HepG2 (cell line): ENCODE measurements around the gene ZBTB7C. TPM values are rescaled to one million over a fixed set of nuclear protein-coding genes. Genes with fewer than 3 reads are reported as not detected.
"Not testable (repeated sequence)": the region's sequence is repeated elsewhere in the genome, so short reads cannot be mapped to it uniquely, and the experiment has no call there.

Source experiments
- ATAC-seq: fragments of 200-7000 bp; cut with Tn5 transposase; 3 replicates; pipeline ENCODE4 v1.9.1; 2020; ENCODE audit warnings: mild to moderate bottlenecking, moderate library complexity
- BruUV-seq: library from RNA; stranded (reverse); fragments of 400-500 nt; replicated peaks from 2 replicates; lab custom pipeline; 2021; lab: Mats Ljungman, UMichigan
- CTCF ChIA-PET: fragments of 300-600 bp; formaldehyde crosslinking; extraction: SDS; loops from one replicate; lab custom pipeline; 2021; ENCODE audit warnings: low total read pairs, inconsistent platforms, low intra/inter-chr PET ratio; lab: Yijun Ruan, JAX
- POLR2A ChIA-PET: fragments of 350-600 bp; sonication (Branson Sonifier 250); formaldehyde crosslinking; loops from one replicate; lab custom pipeline; 2020; ENCODE audit warnings: antibody characterized with exemption, inconsistent platforms; lab: Yijun Ruan, JAX
- DNase-seq: peaks from one replicate; pipeline ENCODE4 v3.0.0-alpha.2; 2015; ENCODE audit warnings: low spot score
- FAIRE-seq: peaks from 3 replicates; lab custom pipeline; 2011; peaks lifted over from hg19 to GRCh38; lab: Jason Lieb, UNC
- H2AFZ ChIP-seq: one replicate; pipeline ENCODE4 v1.6.1; 2011; ENCODE audit warnings: low read length, inconsistent platforms
- H3K27ac ChIP-seq: fragments of 300-600 bp; 3 replicates; pipeline ENCODE4 v1.8.0; 2011; ENCODE audit warnings: mixed run types, mild to moderate bottlenecking, mixed read lengths, low read length, inconsistent platforms; ENCODE audit not compliant: insufficient read depth; ENCODE audit errors: extremely low read length
- H3K27me3 ChIP-seq, 2 experiments: fragments of 200-600 bp in 1 of 2; 2 replicates in 1 of 2; 3 replicates in 1 of 2; pipeline versions ENCODE4 v1.6.0 to v1.8.0; 2011; ENCODE audit warnings: low read length in 2 of 2, mild to moderate bottlenecking in 2 of 2, moderate library complexity in 2 of 2, inconsistent platforms in 1 of 2; ENCODE audit not compliant: insufficient read depth in 2 of 2, control insufficient read depth in 1 of 2
- H3K36me3 ChIP-seq, 2 experiments: fragments of 200-600 bp in 1 of 2; replicated peaks in 1 of 2; 2 replicates in 1 of 2; 3 replicates in 1 of 2; pipeline versions ENCODE4 v1.5.1 to v1.8.0; 2011; ENCODE audit warnings: low read length in 2 of 2, inconsistent platforms in 1 of 2; ENCODE audit not compliant: insufficient read depth in 2 of 2, control insufficient read depth in 1 of 2
- H3K4me1 ChIP-seq: 2 replicates; pipeline ENCODE4 v1.5.1; 2012; ENCODE audit warnings: low read length, inconsistent platforms; ENCODE audit not compliant: insufficient read depth
- H3K4me2 ChIP-seq: 2 replicates; pipeline ENCODE4 v1.6.0; 2011; ENCODE audit warnings: low read depth, low read length, inconsistent platforms
- H3K4me3 ChIP-seq, 3 experiments: fragments of 200-600 bp in 1 of 3; sonication (generic), shearing (Covaris generic) in 1 of 3; replicated peaks in 1 of 3; 2 replicates each; pipeline ENCODE4 v1.5.1; 2011 to 2016; ENCODE audit warnings: low read length in 3 of 3, inconsistent platforms in 2 of 3, low read depth in 2 of 3, mild to moderate bottlenecking in 2 of 3, control low read depth in 1 of 3, mixed read lengths in 1 of 3; ENCODE audit not compliant: insufficient read depth in 1 of 3
- H3K79me2 ChIP-seq: one replicate; pipeline ENCODE4 v1.6.1; 2011; ENCODE audit warnings: low read length, inconsistent platforms; ENCODE audit not compliant: insufficient read depth
- H3K9ac ChIP-seq: 2 replicates; pipeline ENCODE4 v1.6.0; 2011; ENCODE audit warnings: mild to moderate bottlenecking, low read depth, low read length, inconsistent platforms; ENCODE audit not compliant: insufficient read depth
- H3K9me3 ChIP-seq: 2 replicates; pipeline ENCODE4 v1.5.1; 2012; ENCODE audit warnings: mild to moderate bottlenecking, low read length
- H4K20me1 ChIP-seq: 2 replicates; pipeline ENCODE4 v1.6.0; 2011; ENCODE audit warnings: inconsistent platforms, mild to moderate bottlenecking, low read length, moderate library complexity; ENCODE audit not compliant: insufficient read depth
- DNMT1 ChIP-seq: sonication (generic); formaldehyde crosslinking; IDR thresholded peaks from 2 replicates; pipeline ENCODE4 v1.5.1; 2020; ENCODE audit warnings: mild to moderate bottlenecking, missing genetic modification reagents
- NFKBIZ ChIP-seq: IDR thresholded peaks from 2 replicates; pipeline ENCODE4 v1.6.1; 2018; ENCODE audit warnings: missing genetic modification reagents, missing compliant biosample characterization
- PHF8 ChIP-seq: sonication (generic); formaldehyde crosslinking; IDR thresholded peaks from 2 replicates; pipeline ENCODE4 v1.5.0; 2020; ENCODE audit warnings: missing genetic modification reagents
- ZNF382 ChIP-seq: sonication (generic); formaldehyde crosslinking; IDR thresholded peaks from 2 replicates; pipeline ENCODE4 v1.5.0; 2020; ENCODE audit warnings: missing genetic modification reagents, mild to moderate bottlenecking, borderline replicate concordance
- ZNF510 ChIP-seq: sonication (generic); formaldehyde crosslinking; IDR thresholded peaks from 2 replicates; pipeline ENCODE4 v1.4.0; 2020; ENCODE audit warnings: low read depth, mild to moderate bottlenecking, missing genetic modification reagents
- ZNF816 ChIP-seq: sonication (generic); formaldehyde crosslinking; IDR thresholded peaks from 2 replicates; pipeline ENCODE4 v1.8.0; 2022; ENCODE audit warnings: missing genetic modification reagents, mild to moderate bottlenecking, borderline replicate concordance
- WGBS: methylation state at CpG from one replicate; pipeline ENCODE4 v1.1.6; 2017; ENCODE audit warnings: low lambda C conversion rate; 5-methylcytosine and 5-hydroxymethylcytosine counted together
- in situ Hi-C: cut with HindIII; loops from 2 replicates; pipeline ENCODE4 v1.10.0; 2017; ENCODE audit warnings: low pct_unique_long_range_greater_than_20kb; ENCODE audit not compliant: extremely low pct_ligation_motif_present
- intact Hi-C: fragments of 100-400 bp; cut with micrococcal nuclease; formaldehyde crosslinking; loops from one replicate; pipeline ENCODE4 v1.10.0; 2022; ENCODE audit not compliant: unreplicated experiment
- polyA plus RNA-seq, 8 experiments: library from polyadenylated mRNA; depleted of rRNA in 3 of 8; stranded (reverse) in 7 of 8; unstranded in 1 of 8; fragments of >200 nt; fragmentation: Illumina TruSeq in 4 of 8; extraction: Trizol in 4 of 8; gene quantifications; 2 replicates each; pipeline versions ENCODE4 v1.2.1 to v1.2.3, GENCODE V29; 2011 to 2016; ENCODE audit warnings: low read depth in 4 of 8, missing spikeins in 1 of 8, mixed read lengths in 1 of 8; ENCODE audit not compliant: insufficient read depth in 1 of 8
- total RNA-seq, 5 experiments: library from RNA; depleted of rRNA; stranded (reverse); fragments of >200 nt; fragmentation: Illumina TruSeq; extraction: Trizol; gene quantifications; 2 replicates each; pipeline ENCODE4 v1.2.3, GENCODE V29; 2016; ENCODE audit warnings: low read depth in 1 of 5
- TF ChIP-seq, protein P1 (sequence below): sonication (generic); formaldehyde crosslinking; IDR thresholded peaks from 2 replicates; pipeline ENCODE4 v1.8.0; 2023; ENCODE audit warnings: mild to moderate bottlenecking, missing genetic modification reagents

ZBTB7C gene
- total and polyA plus RNA-seq, 2 of the 13 experiments (the other 11 are each of a cell fraction or from before 2014, with no cell fraction given), result 0.01 to 0.04 TPM

DNA sequence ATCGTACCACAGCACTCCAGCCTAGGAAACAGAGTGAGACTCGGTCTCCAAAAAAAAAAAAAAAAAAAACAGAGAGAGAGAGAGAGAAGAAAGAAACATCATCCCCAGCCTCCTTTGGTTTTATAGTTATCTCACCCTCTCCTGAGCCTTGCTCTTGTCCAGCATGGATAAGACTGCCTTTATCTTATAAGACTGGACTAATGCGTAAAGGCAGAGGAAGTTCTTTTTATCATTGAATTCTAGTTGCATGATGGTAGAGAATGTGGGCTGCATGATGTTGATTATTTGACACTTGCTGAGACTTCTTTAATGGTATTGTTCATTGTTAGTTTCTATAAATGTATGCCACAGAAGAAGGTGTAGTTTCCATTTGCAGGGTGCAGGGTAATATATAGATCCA lies 124.4 kb downstream of the ZBTB7C start:
- H3K27me3 ChIP-seq, result 0 out of 5 replicates have a peak, but pooled peaks cover 0 to 3% of the 10 kb centered on the region in 2 experiments
- BruUV-seq, result no TSS peak
- H3K4me3 ChIP-seq, result no peak overlapping the region
- in situ Hi-C loops (no loop called here), intact Hi-C loops (no loop called here)
- H3K27ac ChIP-seq, result no peak overlapping the region
- POLR2A ChIA-PET, result no interaction called here
- no peak overlapping the region for H3K9ac ChIP-seq
- H3K9me3 ChIP-seq, result no peaks in the 10 kb centered on the region
- no peaks in the 10 kb centered on the region for H3K79me2 ChIP-seq
- FAIRE-seq (no peak), DNase-seq (no peak), ATAC-seq (no peak)
- no peak for TF ChIP-seq PHF8 (CRISPR knock-in tag)
- TF ChIP-seq ZNF382 (CRISPR knock-in tag), result no peak
- no peak for TF ChIP-seq NFKBIZ (CRISPR knock-in tag)
- TF ChIP-seq ZNF510 (CRISPR knock-in tag), result no peak
- no peak for TF ChIP-seq DNMT1
- TF ChIP-seq, protein P1, sequence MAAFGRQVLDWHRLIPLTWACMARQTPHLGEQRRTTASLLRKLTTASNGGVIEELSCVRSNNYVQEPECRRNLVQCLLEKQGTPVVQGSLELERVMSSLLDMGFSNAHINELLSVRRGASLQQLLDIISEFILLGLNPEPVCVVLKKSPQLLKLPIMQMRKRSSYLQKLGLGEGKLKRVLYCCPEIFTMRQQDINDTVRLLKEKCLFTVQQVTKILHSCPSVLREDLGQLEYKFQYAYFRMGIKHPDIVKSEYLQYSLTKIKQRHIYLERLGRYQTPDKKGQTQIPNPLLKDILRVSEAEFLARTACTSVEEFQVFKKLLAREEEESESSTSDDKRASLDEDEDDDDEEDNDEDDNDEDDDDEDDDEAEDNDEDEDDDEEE (CRISPR knock-in tag), result no peak
- no peak for TF ChIP-seq ZNF816
- CTCF ChIA-PET, result no interaction called here
- no peak overlapping the region for H3K4me2 ChIP-seq
- H3K4me1 ChIP-seq, result no peaks in the 10 kb centered on the region
- H3K36me3 ChIP-seq, result no peaks in the 10 kb centered on the region
- H4K20me1 ChIP-seq, result no peaks in the 10 kb centered on the region
- no peak overlapping the region for H2AFZ ChIP-seq
- WGBS, result 32% methylated on average over 3 of the region's 3 CpGs

GRCh38 chr18:48284011-48284410 lies 125.2 kb downstream of the ZBTB7C start:
- H3K36me3 ChIP-seq, H3K9ac ChIP-seq, H3K79me2 ChIP-seq, FAIRE-seq, intact Hi-C loops, BruUV-seq, POLR2A ChIA-PET, H2AFZ ChIP-seq, H3K9me3 ChIP-seq, CTCF ChIA-PET, in situ Hi-C loops, ATAC-seq, DNase-seq, H3K27me3 ChIP-seq, H3K4me2 ChIP-seq, H3K4me1 ChIP-seq, H3K27ac ChIP-seq, H4K20me1 ChIP-seq, H3K4me3 ChIP-seq: not testable (repeated sequence)
- 7% methylated on average over 5 of the region's 5 CpGs for WGBS

DNA sequence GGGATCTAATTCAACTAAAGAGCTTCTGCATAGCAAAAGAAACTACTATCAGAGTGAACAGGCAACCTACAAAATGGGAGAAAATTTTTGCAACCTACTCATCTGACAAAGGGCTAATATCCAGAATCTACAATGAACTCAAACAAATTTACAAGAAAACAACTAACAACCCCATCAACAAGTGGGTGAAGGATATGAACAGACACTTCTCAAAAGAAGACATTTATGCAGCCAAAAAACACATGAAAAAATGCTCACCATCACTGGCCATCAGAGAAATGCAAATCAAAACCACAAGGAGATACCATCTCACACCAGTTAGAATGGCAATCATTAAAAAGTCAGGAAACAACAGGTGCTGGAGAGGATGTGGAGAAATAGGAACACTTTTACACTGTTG lies 127.7 kb downstream of the ZBTB7C start:
- H3K4me1 ChIP-seq, DNase-seq, H3K9me3 ChIP-seq, ATAC-seq, H3K27ac ChIP-seq, H3K9ac ChIP-seq, intact Hi-C loops, H3K27me3 ChIP-seq, H3K4me2 ChIP-seq, in situ Hi-C loops, BruUV-seq, H3K4me3 ChIP-seq, POLR2A ChIA-PET, H2AFZ ChIP-seq, H3K36me3 ChIP-seq, H3K79me2 ChIP-seq, FAIRE-seq, CTCF ChIA-PET, H4K20me1 ChIP-seq: not testable (repeated sequence)
